Measurements from ENCODE around the gene LHX8. TPM values are rescaled to one million over a fixed set of nuclear protein-coding genes. Genes with fewer than 3 reads are reported as not detected.
"Not testable (repeated sequence)": the region's sequence is repeated elsewhere in the genome, so short reads cannot be mapped to it uniquely, and the experiment has no call there.

LHX8 gene
- total RNA-seq, 2 experiments from 2014 or later = not detected

GRCh38 chr1:75136195-75136815, 2.1 kb downstream of the LHX8 start:
- DNase-seq (no peak), ATAC-seq (no peak)
- Mint-ChIP-seq H3K27ac (no peak overlapping the region), H3K27me3 (ENCODE audit: low read depth) (peaks cover 64% of the 10 kb centered on the region), H3K4me3 (no peak overlapping the region), H3K9me3 (ENCODE audit: insufficient read depth) (no peaks in the 10 kb centered on the region), H3K4me1 (ENCODE audit: low read depth) (peaks cover 13% of the 10 kb centered on the region), H3K36me3 (ENCODE audit: low read depth) (peaks cover 26% of the 10 kb centered on the region)
- ChIA-PET POLR2A (no interaction called here), CTCF (interaction anchor here (1.1 kb wide), 1 partner anchor 10 kb away, joined by 5 read pairs; no protein-coding TSS in a partner anchor)

GRCh38 chr1:75136921-75137641, 2.9 kb downstream of the LHX8 start:
- Mint-ChIP-seq H3K4me3 (no peak overlapping the region), H3K27ac (no peak overlapping the region), H3K27me3 (ENCODE audit: low read depth) (peaks cover 58% of the 10 kb centered on the region), H3K9me3 (ENCODE audit: insufficient read depth) (no peaks in the 10 kb centered on the region), H3K36me3 (ENCODE audit: low read depth) (peaks cover 21% of the 10 kb centered on the region), H3K4me1 (ENCODE audit: low read depth) (peaks cover 13% of the 10 kb centered on the region)
- DNase-seq = no peak
- ChIA-PET POLR2A (no interaction called here), CTCF (no interaction called here)
- ATAC-seq = no peak

- H3K4me1 Mint-ChIP-seq (ENCODE audit: low read depth) = no peaks in the 10 kb centered on the region
- no peak overlapping the region for H3K27ac Mint-ChIP-seq
- no peak for ATAC-seq
- no peak for DNase-seq
- no peaks in the 10 kb centered on the region for H3K27me3 Mint-ChIP-seq (ENCODE audit: low read depth)
- POLR2A ChIA-PET = no interaction called here
- H3K4me3 Mint-ChIP-seq = no peak overlapping the region
- no peaks in the 10 kb centered on the region for H3K9me3 Mint-ChIP-seq (ENCODE audit: insufficient read depth)
- CTCF ChIA-PET = no interaction called here
- H3K36me3 Mint-ChIP-seq (ENCODE audit: low read depth) = no peaks in the 10 kb centered on the region
These were observed 17.9 kb downstream of the LHX8 start for GRCh38 chr1:75152092-75152491.

GRCh38 chr1:75159154-75159553, 25.0 kb downstream of the LHX8 start:
- no peak for ATAC-seq
- ChIA-PET POLR2A (no interaction called here), CTCF (no interaction called here)
- no peak overlapping the region for H3K4me3 Mint-ChIP-seq
- H3K36me3 Mint-ChIP-seq (ENCODE audit: low read depth) = no peaks in the 10 kb centered on the region
- no peaks in the 10 kb centered on the region for H3K9me3 Mint-ChIP-seq (ENCODE audit: insufficient read depth)
- H3K27ac Mint-ChIP-seq = no peak overlapping the region
- no peaks in the 10 kb centered on the region for H3K4me1 Mint-ChIP-seq (ENCODE audit: low read depth)
- peaks cover 2% of the 10 kb centered on the region for H3K27me3 Mint-ChIP-seq (ENCODE audit: low read depth)
- DNase-seq = no peak

GRCh38 chr1:75165264-75165663, 31.1 kb downstream of the LHX8 start:
- Mint-ChIP-seq H3K4me1 (ENCODE audit: low read depth) (no peaks in the 10 kb centered on the region), H3K4me3 (no peak overlapping the region), H3K36me3 (ENCODE audit: low read depth) (no peaks in the 10 kb centered on the region), H3K27ac (no peak overlapping the region), H3K27me3 (ENCODE audit: low read depth) (no peaks in the 10 kb centered on the region), H3K9me3 (ENCODE audit: insufficient read depth) (no peaks in the 10 kb centered on the region)
- ATAC-seq = no peak
- POLR2A ChIA-PET = no interaction called here
- CTCF ChIA-PET = no interaction called here
- DNase-seq = no peak

GRCh38 chr1:75166821-75167220, 32.6 kb downstream of the LHX8 start:
- H3K27ac Mint-ChIP-seq = no peak overlapping the region
- ChIA-PET CTCF (no interaction called here), POLR2A (no interaction called here)
- ATAC-seq (no peak), DNase-seq (no peak)
- H3K9me3 Mint-ChIP-seq (ENCODE audit: insufficient read depth) = no peaks in the 10 kb centered on the region
- no peaks in the 10 kb centered on the region for H3K36me3 Mint-ChIP-seq (ENCODE audit: low read depth)
- no peaks in the 10 kb centered on the region for H3K4me1 Mint-ChIP-seq (ENCODE audit: low read depth)
- no peaks in the 10 kb centered on the region for H3K27me3 Mint-ChIP-seq (ENCODE audit: low read depth)
- no peak overlapping the region for H3K4me3 Mint-ChIP-seq

- H3K27ac Mint-ChIP-seq = no peak overlapping the region
- H3K4me1 Mint-ChIP-seq (ENCODE audit: low read depth) = no peaks in the 10 kb centered on the region
- no peaks in the 10 kb centered on the region for H3K36me3 Mint-ChIP-seq (ENCODE audit: low read depth)
- no peak overlapping the region for H3K4me3 Mint-ChIP-seq
- ATAC-seq (no peak), DNase-seq (no peak)
- ChIA-PET POLR2A (no interaction called here), CTCF (no interaction called here)
- no peaks in the 10 kb centered on the region for H3K9me3 Mint-ChIP-seq (ENCODE audit: insufficient read depth)
- H3K27me3 Mint-ChIP-seq (ENCODE audit: low read depth) = no peaks in the 10 kb centered on the region
These were observed 35.8 kb downstream of the LHX8 start for GRCh38 chr1:75170011-75170410.

- Mint-ChIP-seq H3K4me3 (no peak overlapping the region), H3K27ac (no peak overlapping the region), H3K27me3 (ENCODE audit: low read depth) (no peaks in the 10 kb centered on the region), H3K4me1 (ENCODE audit: low read depth) (no peaks in the 10 kb centered on the region), H3K9me3 (ENCODE audit: insufficient read depth) (no peaks in the 10 kb centered on the region), H3K36me3 (ENCODE audit: low read depth) (no peaks in the 10 kb centered on the region)
- ATAC-seq (no peak), DNase-seq (no peak)
- ChIA-PET CTCF (no interaction called here), POLR2A (no interaction called here)
These were observed 36.8 kb downstream of the LHX8 start for GRCh38 chr1:75170981-75171380.

GRCh38 chr1:75171876-75172275, 37.7 kb downstream of the LHX8 start:
- H3K36me3 Mint-ChIP-seq (ENCODE audit: low read depth) = no peaks in the 10 kb centered on the region
- no peaks in the 10 kb centered on the region for H3K4me1 Mint-ChIP-seq (ENCODE audit: low read depth)
- ChIA-PET CTCF (no interaction called here), POLR2A (no interaction called here)
- no peak overlapping the region for H3K4me3 Mint-ChIP-seq
- no peaks in the 10 kb centered on the region for H3K9me3 Mint-ChIP-seq (ENCODE audit: insufficient read depth)
- DNase-seq (no peak), ATAC-seq (no peak)
- H3K27me3 Mint-ChIP-seq (ENCODE audit: low read depth) = no peaks in the 10 kb centered on the region
- no peak overlapping the region for H3K27ac Mint-ChIP-seq

- no peak overlapping the region for H3K4me3 Mint-ChIP-seq
- ATAC-seq = no peak
- no peak for DNase-seq
- H3K4me1 Mint-ChIP-seq (ENCODE audit: low read depth) = no peaks in the 10 kb centered on the region
- CTCF ChIA-PET = no interaction called here
- POLR2A ChIA-PET = no interaction called here
- H3K27ac Mint-ChIP-seq = no peak overlapping the region
- no peaks in the 10 kb centered on the region for H3K36me3 Mint-ChIP-seq (ENCODE audit: low read depth)
- H3K27me3 Mint-ChIP-seq (ENCODE audit: low read depth) = no peaks in the 10 kb centered on the region
- H3K9me3 Mint-ChIP-seq (ENCODE audit: insufficient read depth) = no peaks in the 10 kb centered on the region
These were observed 38.4 kb downstream of the LHX8 start for GRCh38 chr1:75172556-75172955.

GRCh38 chr1:75174031-75174760, 40.0 kb downstream of the LHX8 start:
- DNase-seq = no peak
- no peaks in the 10 kb centered on the region for H3K4me1 Mint-ChIP-seq (ENCODE audit: low read depth)
- H3K27me3 Mint-ChIP-seq (ENCODE audit: low read depth) = no peaks in the 10 kb centered on the region
- POLR2A ChIA-PET = no interaction called here
- no peak overlapping the region for H3K27ac Mint-ChIP-seq
- H3K4me3 Mint-ChIP-seq = no peak overlapping the region
- no peaks in the 10 kb centered on the region for H3K36me3 Mint-ChIP-seq (ENCODE audit: low read depth)
- no peak for ATAC-seq
- no peaks in the 10 kb centered on the region for H3K9me3 Mint-ChIP-seq (ENCODE audit: insufficient read depth)
- CTCF ChIA-PET = no interaction called here

GRCh38 chr1:75181214-75181955, 47.2 kb downstream of the LHX8 start:
- POLR2A ChIA-PET = interaction anchor here (0.5 kb wide), 1 partner anchor 282 kb away, joined by 3 read pairs; no protein-coding TSS in a partner anchor
- ATAC-seq; H3K27ac Mint-ChIP-seq; H3K4me3 Mint-ChIP-seq; H3K9me3 Mint-ChIP-seq (ENCODE audit: insufficient read depth); H3K4me1 Mint-ChIP-seq (ENCODE audit: low read depth); H3K36me3 Mint-ChIP-seq (ENCODE audit: low read depth); H3K27me3 Mint-ChIP-seq (ENCODE audit: low read depth); DNase-seq; CTCF ChIA-PET: not testable (repeated sequence)

All from activated CD8-positive, alpha-beta T cell treated with anti-CD3 and anti-CD28 coated beads, Interleukin-2, amount 10 ng/mL, durations not matched to agents 7 days and 5 days (primary cell).